GM18499 (cell line): Measurements from ENCODE around the gene MSANTD2.

Experiments
- ATAC-seq: cut with Tn5 transposase; IDR thresholded peaks from one replicate; pipeline ENCODE4 v1.9.1; 2021; ENCODE audit warnings: moderate number of reproducible peaks; ENCODE audit not compliant: insufficient read depth, unreplicated experiment

Gene MSANTD2

GRCh38 chr11:124756033-124756752 is 44.0 kb downstream of the MSANTD2 start:
- ATAC-seq, result no peak

GRCh38 chr11:124754710-124755109 is 45.5 kb downstream of the MSANTD2 start:
- ATAC-seq, result no peak

GRCh38 chr11:124754309-124754708 is 45.9 kb downstream of the MSANTD2 start:
- no peak for ATAC-seq

- ATAC-seq, result no peak
Observed at GRCh38 chr11:124753624-124754023, 46.6 kb downstream of the MSANTD2 start.

DNA sequence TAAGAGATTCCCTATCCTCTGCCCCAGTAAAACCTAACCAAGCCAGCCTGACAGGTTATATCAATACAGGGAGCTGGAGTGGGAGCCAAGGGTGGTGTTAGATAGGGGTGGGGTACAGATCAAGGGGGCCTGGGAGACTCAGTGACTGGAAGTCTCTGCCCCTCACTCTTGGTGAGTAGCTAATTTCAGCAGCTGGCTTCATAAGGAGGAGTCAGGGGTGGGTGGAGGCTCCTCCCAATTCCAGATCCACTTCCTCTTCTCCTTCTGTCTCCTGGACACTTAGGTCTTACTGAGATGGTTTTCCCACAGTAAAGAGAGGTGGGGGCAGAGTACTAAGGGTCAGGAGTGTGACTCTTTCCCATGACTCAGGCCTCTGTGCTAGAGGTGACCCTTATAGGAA is 47.0 kb downstream of the MSANTD2 start:
- ATAC-seq, result no peak

DNA sequence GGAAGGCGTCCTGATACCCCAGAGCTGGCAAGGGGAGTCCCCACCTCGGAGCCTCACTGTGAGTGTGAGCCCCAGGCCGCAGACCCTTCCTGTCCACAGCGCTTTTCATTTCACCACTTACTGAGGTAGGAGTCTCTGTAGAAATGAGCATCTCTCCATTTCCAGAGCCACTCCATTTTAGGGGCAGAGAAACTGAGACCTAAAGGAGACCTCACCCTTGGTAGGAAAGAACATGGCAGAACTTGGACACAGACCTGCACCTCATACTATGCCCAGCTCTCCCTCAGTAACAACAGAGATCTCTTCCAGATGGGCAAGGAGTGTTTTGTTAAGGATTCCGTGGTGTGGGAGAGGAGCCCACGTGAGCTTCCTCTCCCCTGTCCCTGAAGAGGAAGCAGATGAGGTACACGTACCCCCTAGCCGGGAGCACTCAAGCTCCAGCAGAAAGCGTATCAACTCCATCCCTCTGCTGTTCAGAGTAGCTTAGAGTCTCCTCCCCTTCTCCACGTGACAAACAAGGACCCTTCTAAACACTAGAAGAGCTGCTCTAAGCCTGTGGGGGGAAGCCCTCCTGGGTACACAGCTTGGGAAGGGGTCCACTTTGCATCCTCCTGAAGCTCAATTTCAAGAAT is 47.6 kb downstream of the MSANTD2 start:
- ATAC-seq, result no peak

- ATAC-seq, result no peak
Observed at GRCh38 chr11:124751741-124752470, 48.3 kb downstream of the MSANTD2 start, which contains the start of gene VSIG2. VSIG2 (minus strand) TSS chr11:124752255; CDS start chr11:124752137, 118 bp downstream.

- ATAC-seq, result no peak
Observed at GRCh38 chr11:124751391-124751740, 48.8 kb downstream of the MSANTD2 start.

DNA sequence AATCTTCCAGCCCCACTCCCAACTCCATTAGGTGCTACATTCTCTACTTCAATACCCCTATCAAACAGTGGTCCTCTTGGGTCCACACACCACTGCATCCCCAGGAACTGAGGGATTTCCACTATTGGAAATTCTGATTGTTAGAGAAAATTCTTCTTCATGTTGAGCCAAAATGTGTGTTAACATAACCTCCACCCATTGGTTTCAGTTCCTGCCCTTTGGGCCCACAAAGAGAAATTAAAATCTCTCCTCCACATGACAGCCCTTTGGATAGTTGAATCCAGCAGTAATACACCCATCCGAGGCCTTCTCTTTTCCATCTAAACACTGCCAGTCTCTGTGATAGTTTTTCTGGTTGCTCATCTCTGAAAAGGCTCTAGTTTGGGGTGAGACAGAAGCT is 50.3 kb downstream of the MSANTD2 start:
- no peak for ATAC-seq

DNA sequence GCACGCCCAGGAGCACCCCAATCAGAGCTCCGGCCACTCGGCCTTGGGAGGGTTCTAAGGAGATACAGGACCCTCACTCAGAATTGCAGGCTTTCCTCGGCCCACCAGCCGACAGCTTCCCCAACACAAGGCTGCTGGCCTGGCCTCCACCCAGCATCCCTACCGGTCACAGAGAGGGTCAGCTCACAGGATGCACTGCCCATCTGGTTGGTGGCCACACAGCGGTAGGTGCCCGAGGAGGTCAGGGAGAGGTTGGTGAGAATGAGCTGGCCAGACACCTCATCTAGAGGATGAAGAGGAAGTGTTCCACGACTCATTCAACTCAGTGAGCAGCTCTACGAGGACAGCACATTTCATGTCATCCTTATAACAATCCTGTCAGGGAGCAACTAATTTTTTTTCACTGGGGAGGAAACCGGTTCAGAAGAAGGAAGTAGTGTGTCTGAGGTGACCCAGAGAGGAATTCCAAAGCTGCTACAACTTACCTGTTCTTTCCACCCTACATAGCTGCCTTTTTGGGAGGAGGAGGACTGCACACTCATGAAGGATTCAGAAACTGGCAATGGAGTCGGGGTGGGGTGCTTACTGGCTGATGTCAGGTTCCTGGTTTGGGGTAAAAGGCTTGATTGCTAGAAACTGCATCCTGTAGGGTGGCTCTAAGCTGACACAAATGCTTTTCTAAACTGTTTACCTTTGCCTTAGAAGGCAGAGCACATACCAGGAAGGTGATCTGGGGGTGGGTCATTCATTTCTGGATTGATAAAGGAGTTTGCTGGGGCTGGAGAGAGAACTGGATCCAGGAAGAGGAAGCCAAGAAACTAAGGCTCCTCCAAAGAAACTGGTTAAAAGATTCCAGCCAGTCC is 51.5 kb downstream of the MSANTD2 start:
- no peak for ATAC-seq

- no peak for ATAC-seq
Observed at GRCh38 chr11:124748100-124748418, 52.1 kb downstream of the MSANTD2 start.

- ATAC-seq, result no peak
Observed at GRCh38 chr11:124747406-124748099, 52.7 kb downstream of the MSANTD2 start.

- peak; percentile 80 for ATAC-seq
Observed at GRCh38 chr11:124746621-124747243, 53.5 kb downstream of the MSANTD2 start.

DNA sequence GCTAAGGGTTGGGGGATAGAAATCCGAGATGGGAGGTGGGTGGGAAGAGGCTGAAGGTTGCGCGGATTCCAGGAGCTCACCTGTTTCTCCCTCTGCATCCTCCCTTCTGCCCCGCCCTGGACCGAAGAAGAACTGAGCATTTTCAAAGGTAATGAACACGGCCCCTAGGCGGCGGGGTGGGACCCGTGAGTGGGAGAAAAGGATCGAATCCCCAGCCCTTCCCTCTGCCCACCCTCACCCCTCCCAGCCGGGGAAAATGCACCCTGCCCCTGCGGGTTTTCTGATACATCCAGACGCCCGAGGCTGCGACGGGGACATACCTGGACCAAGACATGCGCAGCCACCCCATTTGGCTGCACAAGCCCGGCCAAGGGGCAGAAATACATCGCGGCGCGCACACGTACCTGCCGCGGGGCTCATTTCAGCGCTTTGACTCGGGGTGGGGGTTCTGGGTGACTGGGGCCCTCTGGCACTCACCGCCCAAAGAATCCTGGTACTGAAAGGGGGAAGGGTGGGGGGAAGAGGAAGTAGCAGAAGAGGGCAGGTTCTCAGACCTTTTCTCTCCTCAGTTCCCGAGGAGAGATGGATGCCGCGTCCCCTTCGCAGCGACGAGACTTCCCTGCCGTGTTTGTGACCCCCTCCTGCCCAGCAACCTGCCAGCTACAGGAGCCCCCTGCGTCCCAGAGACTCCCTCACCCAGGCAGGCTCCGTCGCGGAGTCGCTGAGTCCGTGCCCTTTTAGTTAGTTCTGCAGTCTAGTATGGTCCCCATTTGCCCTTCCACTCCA is 54.2 kb downstream of the MSANTD2 start:
- peak; percentile 0 for ATAC-seq

DNA sequence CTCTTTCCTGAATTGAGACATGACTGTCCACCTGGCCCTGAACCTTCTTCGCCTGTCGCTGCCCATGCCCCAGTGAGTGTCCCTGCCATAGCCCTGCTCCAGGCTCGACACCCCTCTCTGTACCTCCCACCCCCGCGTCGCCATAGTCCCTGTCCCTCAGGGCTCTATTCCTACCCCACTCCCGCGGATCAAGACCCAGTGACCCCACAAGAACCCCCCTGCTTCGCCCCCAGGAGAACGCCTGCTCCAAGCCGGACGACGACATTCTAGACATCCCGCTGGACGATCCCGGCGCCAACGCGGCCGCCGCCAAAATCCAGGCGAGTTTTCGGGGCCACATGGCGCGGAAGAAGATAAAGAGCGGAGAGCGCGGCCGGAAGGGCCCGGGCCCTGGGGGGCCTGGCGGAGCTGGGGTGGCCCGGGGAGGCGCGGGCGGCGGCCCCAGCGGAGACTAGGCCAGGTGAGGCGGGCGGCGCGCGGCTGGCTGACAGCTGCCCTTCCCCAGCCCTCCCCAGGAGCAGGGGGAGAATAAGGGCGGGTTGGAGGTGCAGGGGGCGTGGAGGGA is 54.9 kb downstream of the MSANTD2 start:
- ATAC-seq, result no peak

DNA sequence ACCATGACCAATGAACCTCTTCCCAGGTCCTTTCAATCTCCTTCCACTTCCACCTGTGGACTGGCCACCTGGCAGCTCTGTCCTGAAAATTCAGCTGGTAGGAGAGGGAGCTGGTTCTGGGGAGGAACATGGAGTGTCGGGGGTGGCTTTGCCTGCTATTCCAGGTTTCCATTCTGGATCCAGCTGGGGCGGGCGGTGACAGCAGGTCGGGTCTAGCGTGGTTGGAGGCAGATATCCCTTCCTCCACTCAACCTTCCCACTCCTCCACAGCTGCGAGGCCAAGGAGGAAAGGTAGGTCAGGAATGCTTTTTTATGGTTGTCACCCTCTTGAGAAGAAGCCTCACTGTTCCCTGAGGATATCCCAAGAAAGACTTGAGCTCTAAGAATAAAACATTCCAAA is 57.2 kb downstream of the MSANTD2 start:
- ATAC-seq, result no peak

DNA sequence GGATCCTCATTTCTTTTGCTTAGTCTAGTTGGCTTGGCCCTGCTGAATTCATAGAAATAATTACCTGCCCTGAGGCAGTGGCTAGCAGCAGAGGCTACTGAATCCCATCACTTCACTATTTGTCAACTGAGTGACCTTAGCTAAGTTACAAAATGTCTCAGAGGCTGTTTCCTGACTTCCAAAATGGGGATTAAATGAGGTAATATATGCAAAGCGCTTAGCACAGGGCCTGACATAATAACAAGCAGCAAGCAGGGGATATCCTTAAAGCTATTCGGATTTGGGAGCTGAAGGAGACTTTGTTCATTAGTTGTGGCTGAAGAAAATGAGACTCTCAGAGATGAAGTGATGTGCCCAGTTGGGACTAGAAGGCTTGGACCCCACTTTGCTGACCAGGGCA is 57.7 kb downstream of the MSANTD2 start:
- no peak for ATAC-seq

GRCh38 chr11:124740277-124740882 is 59.8 kb downstream of the MSANTD2 start:
- no peak for ATAC-seq
